Transverse colon (tissue), 3 donors: ENCODE results near the gene PTPN2.

Experiments
- EP300 ChIP-seq: sonication (generic); formaldehyde crosslinking; IDR thresholded peaks from one replicate; pipeline ENCODE4 v1.6.1; 2017; ENCODE audit warnings: antibody characterized with exemption, low read depth
- POLR2A ChIP-seq: fragments of 450-650 bp; IDR thresholded peaks from one replicate; pipeline ENCODE4 v1.6.1; 2016; ENCODE audit warnings: antibody characterized with exemption, mild to moderate bottlenecking, moderate library complexity
- TF ChIP-seq, protein P1 (sequence below), 5 experiments: fragments of 200-600 bp in 3 of 5; fragments of 450-650 bp in 2 of 5; sonication (generic) in 3 of 5; IDR thresholded peaks; 1 replicate in 2 of 5; 2 replicates in 3 of 5; pipeline ENCODE4 v1.5.1; 2016 to 2017; ENCODE audit warnings: antibody characterized with exemption in 5 of 5, inconsistent platforms in 3 of 5, mild to moderate bottlenecking in 2 of 5, moderate library complexity in 1 of 5

DNA sequence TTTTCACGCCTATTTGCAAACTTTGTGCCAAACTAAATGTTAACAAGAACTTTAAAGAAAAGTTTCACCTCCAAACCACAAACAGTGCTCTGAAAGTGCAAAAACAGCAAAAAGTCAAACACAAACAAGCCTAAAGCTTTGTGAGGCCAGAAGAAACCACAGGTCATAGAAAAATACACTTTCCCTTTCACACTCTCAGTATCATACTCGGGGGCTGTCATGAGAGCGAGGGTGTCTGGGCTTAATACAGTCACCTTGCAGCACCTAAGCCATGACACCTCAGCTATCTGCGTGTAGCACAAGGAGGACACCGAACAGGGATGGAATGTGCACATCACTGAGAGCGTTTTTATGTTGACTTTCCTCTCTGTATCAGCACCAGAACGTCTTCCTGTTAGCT, 37.1 kb upstream of the PTPN2 start:
- TF ChIP-seq, protein P1, sequence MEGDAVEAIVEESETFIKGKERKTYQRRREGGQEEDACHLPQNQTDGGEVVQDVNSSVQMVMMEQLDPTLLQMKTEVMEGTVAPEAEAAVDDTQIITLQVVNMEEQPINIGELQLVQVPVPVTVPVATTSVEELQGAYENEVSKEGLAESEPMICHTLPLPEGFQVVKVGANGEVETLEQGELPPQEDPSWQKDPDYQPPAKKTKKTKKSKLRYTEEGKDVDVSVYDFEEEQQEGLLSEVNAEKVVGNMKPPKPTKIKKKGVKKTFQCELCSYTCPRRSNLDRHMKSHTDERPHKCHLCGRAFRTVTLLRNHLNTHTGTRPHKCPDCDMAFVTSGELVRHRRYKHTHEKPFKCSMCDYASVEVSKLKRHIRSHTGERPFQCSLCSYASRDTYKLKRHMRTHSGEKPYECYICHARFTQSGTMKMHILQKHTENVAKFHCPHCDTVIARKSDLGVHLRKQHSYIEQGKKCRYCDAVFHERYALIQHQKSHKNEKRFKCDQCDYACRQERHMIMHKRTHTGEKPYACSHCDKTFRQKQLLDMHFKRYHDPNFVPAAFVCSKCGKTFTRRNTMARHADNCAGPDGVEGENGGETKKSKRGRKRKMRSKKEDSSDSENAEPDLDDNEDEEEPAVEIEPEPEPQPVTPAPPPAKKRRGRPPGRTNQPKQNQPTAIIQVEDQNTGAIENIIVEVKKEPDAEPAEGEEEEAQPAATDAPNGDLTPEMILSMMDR (IDR thresholded peaks at IDR 0.05) = no peak
- TF ChIP-seq POLR2A (no peak), EP300 (no peak)
